CD8-positive, alpha-beta memory T cell (primary cell): ENCODE data around the gene CRK. TPM values are rescaled to one million over a fixed set of nuclear protein-coding genes. Genes with fewer than 3 reads are reported as not detected.
A peak's percentile ranks its signal among the peaks of the same experiment; 100 is the strongest.

Experiments used
- CTCF ChIA-PET: fragments of 350-600 bp; sonication (Branson Sonifier 250); formaldehyde crosslinking; loops from one replicate; lab custom pipeline; 2021; ENCODE audit warnings: antibody characterized with exemption; lab: Charles Lee
- POLR2A ChIA-PET: fragments of 350-600 bp; sonication (Branson Sonifier 250); formaldehyde crosslinking; loops from one replicate; lab custom pipeline; 2021; ENCODE audit warnings: antibody characterized with exemption; lab: Charles Lee
- DNase-seq, 5 donors: peaks; one replicate each; pipeline versions ENCODE4 v3.0.0 to v3.0.0-alpha.2; 2020 to 2022; ENCODE audit warnings: mixed read lengths in 1 of 5
- H3K27ac ChIP-seq: one replicate; pipeline ENCODE4 v1.7.0; 2013; ENCODE audit warnings: low read depth, mild to moderate bottlenecking, low read length, moderate library complexity
- H3K27me3 ChIP-seq: 2 replicates; pipeline ENCODE4 v1.7.0; 2013; ENCODE audit warnings: low read length, mild to moderate bottlenecking; ENCODE audit not compliant: insufficient read depth, poor library complexity, severe bottlenecking
- H3K36me3 ChIP-seq: 2 replicates; pipeline ENCODE4 v1.7.0; 2013; ENCODE audit warnings: mild to moderate bottlenecking, low read length, moderate library complexity; ENCODE audit not compliant: insufficient read depth
- H3K4me1 ChIP-seq: 2 replicates; pipeline ENCODE4 v1.7.0; 2013; ENCODE audit warnings: mild to moderate bottlenecking, low read length, moderate library complexity; ENCODE audit not compliant: insufficient read depth
- H3K4me3 ChIP-seq: 2 replicates; pipeline ENCODE4 v1.7.0; 2013; ENCODE audit warnings: mild to moderate bottlenecking, low read length
- H3K9me3 ChIP-seq: 2 replicates; pipeline ENCODE4 v1.7.0; 2013; ENCODE audit warnings: mild to moderate bottlenecking, low read length
- H3K27ac Mint-ChIP-seq, 8 donors: one replicate each; pipeline ENCODE4 v1.8.0; 2020 to 2021; ENCODE audit warnings: mixed read lengths in 8 of 8, mild to moderate bottlenecking in 6 of 8, inconsistent platforms in 3 of 8, moderate library complexity in 3 of 8
- H3K27me3 Mint-ChIP-seq, 2 donors: one replicate each; pipeline ENCODE4 v1.8.0; 2020 to 2021; ENCODE audit warnings: mixed read lengths in 2 of 2, mild to moderate bottlenecking in 1 of 2, moderate library complexity in 1 of 2
- H3K36me3 Mint-ChIP-seq, 3 donors: one replicate each; pipeline ENCODE4 v1.8.0; 2020 to 2021; ENCODE audit warnings: mixed read lengths in 3 of 3, inconsistent platforms in 1 of 3, mild to moderate bottlenecking in 1 of 3
- H3K4me1 Mint-ChIP-seq, 3 donors: one replicate each; pipeline ENCODE4 v1.8.0; 2020 to 2021; ENCODE audit warnings: mixed read lengths in 3 of 3, inconsistent platforms in 1 of 3, mild to moderate bottlenecking in 1 of 3
- H3K4me3 Mint-ChIP-seq, 7 donors: one replicate each; pipeline ENCODE4 v1.8.0; 2020 to 2021; ENCODE audit warnings: mixed read lengths in 7 of 7, mild to moderate bottlenecking in 6 of 7, moderate library complexity in 4 of 7, inconsistent platforms in 2 of 7
- H3K9me3 Mint-ChIP-seq, 5 donors: one replicate each; pipeline ENCODE4 v1.8.0; 2020 to 2022; ENCODE audit warnings: mixed read lengths in 5 of 5, mild to moderate bottlenecking in 3 of 5, moderate library complexity in 2 of 5, inconsistent platforms in 1 of 5
- polyA plus RNA-seq: library from polyadenylated mRNA; unstranded; fragments of 300-500 nt; fragmentation: Illumina TruSeq; gene quantifications from one replicate; pipeline ENCODE4 v1.2.3, GENCODE V29; 2021
- total RNA-seq, 2 experiments: library from RNA; stranded (reverse); gene quantifications; one replicate each; pipeline ENCODE4 v1.2.3, GENCODE V29; 2021

CRK gene
- total and polyA plus RNA-seq, 3 experiments from 2014 or later = 24.6 to 28.8 (median 25.3) TPM

DNA sequence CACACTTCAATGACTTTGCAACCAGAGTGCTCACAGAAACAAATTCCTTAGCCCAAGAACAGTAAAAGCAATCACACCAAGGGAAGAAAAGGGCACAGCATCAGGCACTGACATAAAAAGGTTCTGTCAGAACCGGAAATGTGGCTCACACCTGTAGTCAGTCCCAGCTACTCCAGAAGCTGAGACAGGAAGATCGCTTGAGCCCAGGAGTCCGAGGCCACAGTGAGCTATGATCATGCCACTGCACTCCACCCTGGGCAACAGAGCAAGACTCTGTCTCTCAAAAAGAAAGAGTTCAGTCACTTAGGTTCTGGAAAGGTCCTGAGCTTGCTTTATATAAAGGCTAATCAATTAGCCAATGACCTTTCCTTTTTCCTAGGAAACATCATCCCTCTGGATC lies 78.7 kb downstream of the CRK start:
- ChIA-PET POLR2A (interaction anchor here (1.3 kb wide), 2 partner anchors 10 to 23 kb away, joined by 4 to 5 read pairs; partner anchors contain the start of gene YWHAE), CTCF (interaction anchor here (1.0 to 2.3 kb wide), 3 partner anchors 12 to 21 kb away, joined by 3 to 14 read pairs (median 3); no protein-coding TSS in a partner anchor)
- no peaks in the 10 kb centered on the region for H3K27me3 ChIP-seq
- Mint-ChIP-seq H3K4me1 (peaks cover 80 to 94% (median 92%) of the 10 kb centered on the region in 3 donors), H3K27ac (peak overlapping the region; percentile 39 to 91 (median 75)), H3K36me3 (peaks cover 0 to 32% (median 3%) of the 10 kb centered on the region in 3 donors), H3K4me3 (peak overlapping the region in 6 of 7 donors; percentile 13 to 71 (median 41)), H3K9me3 (no peaks in the 10 kb centered on the region), H3K27me3 (peaks cover 0 to 3% of the 10 kb centered on the region in 2 donors)
- H3K9me3 ChIP-seq = no peaks in the 10 kb centered on the region
- peak in 1 of 5 donors; percentile 23 for DNase-seq
- peaks cover 87% of the 10 kb centered on the region for H3K4me1 ChIP-seq
- H3K4me3 ChIP-seq = no peak overlapping the region
- no peak overlapping the region for H3K27ac ChIP-seq
- H3K36me3 ChIP-seq = no peaks in the 10 kb centered on the region

DNA sequence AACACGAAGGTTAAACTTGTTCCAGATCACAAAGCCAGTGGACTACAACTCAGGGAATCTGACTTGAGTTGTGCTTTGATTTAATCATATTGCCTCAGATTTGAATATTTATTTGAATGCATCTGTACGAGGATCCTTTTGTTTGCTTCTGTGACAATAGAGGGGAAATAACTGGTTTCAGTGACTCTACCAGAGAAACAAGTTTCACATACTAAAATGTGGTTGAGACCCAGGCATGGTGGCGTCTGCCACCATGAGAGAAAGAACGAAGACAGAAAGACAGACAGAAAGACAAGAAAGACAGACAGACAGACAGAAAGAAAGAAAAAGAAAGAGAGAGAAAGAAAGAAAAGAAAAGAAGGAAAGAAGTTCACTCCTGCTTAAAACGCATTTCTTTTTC lies 80.0 kb downstream of the CRK start:
- Mint-ChIP-seq H3K4me1 (peaks cover 78 to 95% (median 89%) of the 10 kb centered on the region in 3 donors), H3K36me3 (peaks cover 0 to 34% (median 3%) of the 10 kb centered on the region in 3 donors), H3K27ac (peak overlapping the region; percentile 30 to 95 (median 84)), H3K9me3 (no peaks in the 10 kb centered on the region), H3K27me3 (peaks cover 0 to 3% of the 10 kb centered on the region in 2 donors), H3K4me3 (peak overlapping the region in 6 of 7 donors; percentile 13 to 73 (median 68))
- Histone ChIP-seq H3K36me3 (no peaks in the 10 kb centered on the region), H3K9me3 (no peaks in the 10 kb centered on the region), H3K4me1 (peaks cover 85% of the 10 kb centered on the region), H3K27me3 (no peaks in the 10 kb centered on the region), H3K27ac (no peak overlapping the region), H3K4me3 (no peak overlapping the region)
- ChIA-PET POLR2A (interaction anchor here (0.6 to 1.3 kb wide), 4 partner anchors 9 to 178 kb away, joined by 3 to 9 read pairs (median 4); partner anchors contain the start of genes CRK and YWHAE), CTCF (interaction anchor here (2.3 kb wide), 1 partner anchor 11 kb away, joined by 14 read pairs; no protein-coding TSS in a partner anchor)
- no peak for DNase-seq

DNA sequence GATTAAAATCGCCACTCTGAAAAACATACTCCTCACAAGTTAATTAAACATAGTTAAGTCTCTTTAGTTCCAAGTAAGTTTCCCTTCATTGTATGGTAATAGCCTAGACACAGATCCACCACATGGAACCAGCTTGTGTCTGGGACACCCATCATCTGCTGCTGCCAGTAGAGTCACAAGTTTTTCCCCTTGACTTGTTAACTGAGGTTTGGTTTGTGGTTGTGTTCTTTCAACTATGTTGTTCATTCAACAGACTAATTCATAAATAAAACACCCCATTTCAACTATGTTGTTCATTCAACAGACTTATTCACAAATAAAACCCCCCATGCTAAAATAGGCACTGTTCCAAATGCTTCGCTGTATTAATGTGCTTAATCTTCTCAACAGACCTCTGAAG lies 80.4 kb downstream of the CRK start:
- H3K27ac ChIP-seq = no peak overlapping the region
- H3K27me3 Mint-ChIP-seq = peaks cover 0 to 3% of the 10 kb centered on the region in 2 donors
- H3K4me1 ChIP-seq = peaks cover 85% of the 10 kb centered on the region
- peak in 2 of 5 donors; percentile 28 to 47 for DNase-seq
- H3K36me3 ChIP-seq = no peaks in the 10 kb centered on the region
- H3K27ac Mint-ChIP-seq = peak overlapping the region; percentile 12 to 95 (median 84)
- POLR2A ChIA-PET = interaction anchor here (0.6 to 1.0 kb wide), 3 partner anchors 21 to 178 kb away, joined by 3 to 9 read pairs (median 3); partner anchors contain the start of gene CRK
- H3K4me1 Mint-ChIP-seq = peaks cover 76 to 94% (median 88%) of the 10 kb centered on the region in 3 donors
- H3K27me3 ChIP-seq = no peaks in the 10 kb centered on the region
- H3K4me3 ChIP-seq = peak overlapping the region; percentile 5
- H3K4me3 Mint-ChIP-seq = peak overlapping the region in 6 of 7 donors; percentile 1 to 73 (median 70)
- peaks cover 0 to 37% (median 3%) of the 10 kb centered on the region in 3 donors for H3K36me3 Mint-ChIP-seq
- CTCF ChIA-PET = no interaction called here
- no peaks in the 10 kb centered on the region for H3K9me3 ChIP-seq
- no peaks in the 10 kb centered on the region for H3K9me3 Mint-ChIP-seq

DNA sequence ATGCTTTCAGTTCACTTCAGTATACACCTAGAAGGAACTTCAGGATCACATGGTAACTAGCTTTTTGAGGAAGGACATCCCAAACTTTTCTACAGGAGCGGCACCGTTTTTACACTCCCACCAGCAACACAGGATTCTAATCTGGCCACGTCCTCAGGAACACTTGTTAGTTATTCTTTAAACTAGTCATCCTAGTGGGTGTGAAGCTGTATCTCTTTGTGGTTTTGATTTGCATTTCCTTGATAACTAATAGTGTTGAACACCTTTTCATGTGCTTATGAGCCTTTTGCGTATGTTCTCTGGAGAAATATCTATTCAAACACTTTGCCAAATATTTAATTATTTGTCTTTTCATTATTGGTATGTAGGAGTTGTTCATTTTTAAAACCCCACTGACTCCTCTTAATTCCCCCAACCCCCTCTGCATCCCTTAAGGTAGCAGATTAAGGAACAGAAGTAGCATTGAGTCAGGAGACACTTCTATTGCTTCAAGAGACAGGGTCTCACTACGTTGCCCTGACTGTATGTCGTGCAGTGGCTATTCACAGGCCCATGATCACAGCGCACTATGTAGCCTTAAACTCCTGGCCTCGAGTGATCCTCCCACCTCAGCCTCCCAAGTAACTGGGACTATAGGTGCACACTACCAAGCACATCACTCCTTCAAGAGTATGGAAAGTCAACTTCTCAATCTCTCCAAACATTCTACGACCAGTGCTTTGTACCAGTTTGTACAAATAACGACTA lies 81.4 kb downstream of the CRK start:
- ChIA-PET POLR2A (interaction anchor here (0.8 kb wide), 1 partner anchor 9 kb away, joined by 3 read pairs; no protein-coding TSS in a partner anchor), CTCF (no interaction called here)
- H3K9me3 Mint-ChIP-seq = no peaks in the 10 kb centered on the region
- no peaks in the 10 kb centered on the region for H3K9me3 ChIP-seq
- H3K27me3 Mint-ChIP-seq = peaks cover 0 to 3% of the 10 kb centered on the region in 2 donors
- H3K4me3 ChIP-seq = peak overlapping the region; percentile 5
- H3K4me3 Mint-ChIP-seq = peak overlapping the region; percentile 9 to 83 (median 72)
- no peaks in the 10 kb centered on the region for H3K27me3 ChIP-seq
- peaks cover 0 to 36% (median 3%) of the 10 kb centered on the region in 3 donors for H3K36me3 Mint-ChIP-seq
- H3K27ac Mint-ChIP-seq = peak overlapping the region; percentile 55 to 95 (median 82)
- H3K27ac ChIP-seq = no peak overlapping the region
- peaks cover 78% of the 10 kb centered on the region for H3K4me1 ChIP-seq
- H3K4me1 Mint-ChIP-seq = peaks cover 69 to 87% (median 81%) of the 10 kb centered on the region in 3 donors
- peak in 2 of 5 donors; percentile 16 to 30 for DNase-seq
- H3K36me3 ChIP-seq = no peaks in the 10 kb centered on the region

DNA sequence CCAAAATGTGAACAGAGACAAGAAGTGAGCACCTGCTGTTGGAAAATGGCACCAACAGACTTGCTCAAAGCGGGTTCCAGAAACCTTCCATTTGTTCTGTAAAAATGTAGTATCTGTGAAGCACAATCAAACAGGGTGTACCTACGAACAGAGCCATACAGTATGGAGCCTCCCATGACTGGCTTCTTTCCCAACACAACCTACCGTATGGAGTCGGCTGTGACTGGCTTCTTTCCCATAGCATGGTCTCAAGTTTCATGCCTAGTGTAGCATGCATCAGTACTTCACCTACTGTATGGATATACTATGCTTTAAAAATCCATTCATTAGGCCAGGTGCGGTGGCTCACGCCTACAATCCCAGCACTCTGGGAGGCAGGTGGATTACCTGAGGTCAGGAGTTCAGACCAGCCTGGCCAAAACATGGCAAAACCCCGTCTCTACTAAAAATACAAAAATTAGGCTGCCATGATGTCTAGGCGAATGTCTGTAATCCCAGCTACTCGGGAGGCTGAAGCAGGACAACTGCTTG lies 82.3 kb downstream of the CRK start:
- no peak for DNase-seq
- ChIA-PET POLR2A (no interaction called here), CTCF (no interaction called here)
- Mint-ChIP-seq H3K36me3 (peaks cover 0 to 39% (median 3%) of the 10 kb centered on the region in 3 donors), H3K4me3 (peak overlapping the region in 5 of 7 donors; percentile 12 to 76 (median 69)), H3K4me1 (peaks cover 65 to 85% (median 80%) of the 10 kb centered on the region in 3 donors), H3K27me3 (peaks cover 0 to 1% of the 10 kb centered on the region in 2 donors), H3K27ac (peak overlapping the region in 2 of 8 donors; percentile 73 to 81), H3K9me3 (no peaks in the 10 kb centered on the region)
- H3K4me1 ChIP-seq = peaks cover 77% of the 10 kb centered on the region
- H3K27ac ChIP-seq = no peak overlapping the region
- H3K27me3 ChIP-seq = no peaks in the 10 kb centered on the region
- H3K9me3 ChIP-seq = no peaks in the 10 kb centered on the region
- H3K4me3 ChIP-seq = no peak overlapping the region
- no peaks in the 10 kb centered on the region for H3K36me3 ChIP-seq

DNA sequence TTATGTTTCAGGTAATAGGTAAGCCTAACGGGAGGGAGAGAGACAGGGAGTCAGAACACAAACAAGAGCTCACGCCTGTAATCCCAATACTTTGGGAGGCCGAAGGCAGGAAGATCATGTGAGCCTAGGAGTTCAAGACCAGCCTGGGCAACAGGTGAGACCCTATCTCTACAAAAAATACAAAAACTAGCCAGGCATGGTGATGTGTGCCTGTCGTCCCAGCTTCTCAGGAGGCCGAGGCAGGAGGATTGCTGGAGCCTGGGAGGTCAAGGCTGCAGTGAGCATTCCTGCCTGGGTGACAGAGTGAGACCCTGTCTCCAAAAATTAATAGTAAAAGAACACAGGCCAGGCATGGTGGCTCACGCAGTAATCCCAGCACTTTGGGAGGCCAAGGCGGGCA lies 83.4 kb downstream of the CRK start:
- no peaks in the 10 kb centered on the region for H3K27me3 ChIP-seq

DNA sequence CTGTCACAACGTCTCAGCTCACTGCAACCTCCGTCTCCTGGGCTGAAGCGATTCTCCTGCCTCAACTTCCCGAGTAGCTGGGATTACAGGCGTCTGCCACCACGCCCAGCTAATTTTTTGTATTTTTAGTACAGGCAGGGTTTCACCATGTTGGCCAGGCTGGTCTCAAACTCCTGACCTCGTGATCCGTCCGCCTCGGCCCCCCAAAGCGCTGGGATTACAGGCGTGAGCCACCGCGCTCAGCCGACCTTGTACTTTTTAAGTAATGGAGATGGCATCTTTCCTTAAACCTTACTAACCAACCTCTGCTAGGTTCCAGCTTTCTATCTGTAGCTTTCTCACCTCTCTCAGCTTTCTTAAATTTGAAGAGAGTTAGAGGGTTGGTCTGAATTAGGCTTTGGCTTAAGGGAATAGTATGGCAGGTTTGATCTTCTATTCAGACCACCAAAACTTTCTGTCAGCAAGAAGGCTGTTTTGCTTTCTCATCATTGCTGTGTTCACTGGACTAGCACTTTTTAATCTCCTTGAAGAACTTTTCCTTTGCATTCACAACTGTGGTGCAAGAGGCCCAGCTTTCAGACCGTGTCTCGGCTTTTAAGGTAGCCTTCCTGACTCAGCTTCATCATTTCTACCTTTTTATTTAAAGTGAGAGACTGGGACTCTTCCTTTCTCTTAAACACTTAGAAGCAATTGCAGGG lies 84.0 kb downstream of the CRK start:
- H3K4me1 ChIP-seq = peaks cover 68% of the 10 kb centered on the region
- Mint-ChIP-seq H3K4me1 (peaks cover 60 to 81% (median 79%) of the 10 kb centered on the region in 3 donors), H3K9me3 (no peaks in the 10 kb centered on the region)

More for the DNA sequence above, 83.4 kb downstream of the CRK start:
- Mint-ChIP-seq H3K4me1 (peaks cover 60 to 81% (median 79%) of the 10 kb centered on the region in 3 donors), H3K27me3 (peaks cover 0 to 1% of the 10 kb centered on the region in 2 donors), H3K36me3 (peaks cover 0 to 33% (median 3%) of the 10 kb centered on the region in 3 donors), H3K4me3 (no peak overlapping the region), H3K27ac (peak overlapping the region in 1 of 8 donors; percentile 29), H3K9me3 (no peaks in the 10 kb centered on the region)
- H3K4me3 ChIP-seq = no peak overlapping the region
- no peaks in the 10 kb centered on the region for H3K36me3 ChIP-seq
- DNase-seq = no peak
- ChIA-PET CTCF (interaction anchor here (1.2 kb wide), 1 partner anchor 19 kb away, joined by 4 read pairs; no protein-coding TSS in a partner anchor), POLR2A (interaction anchor here (1.0 kb wide), 1 partner anchor 27 kb away, joined by 3 read pairs; the partner anchor contains the start of gene YWHAE)
- H3K27ac ChIP-seq = no peak overlapping the region
- H3K9me3 ChIP-seq = no peaks in the 10 kb centered on the region
- peaks cover 68% of the 10 kb centered on the region for H3K4me1 ChIP-seq

More for the DNA sequence above, 84.0 kb downstream of the CRK start:
- Mint-ChIP-seq H3K27me3 (peaks cover 0 to 1% of the 10 kb centered on the region in 2 donors), H3K27ac (peak overlapping the region in 2 of 8 donors; percentile 29 to 64), H3K4me3 (no peak overlapping the region), H3K36me3 (peaks cover 0 to 36% (median 3%) of the 10 kb centered on the region in 3 donors)
- H3K27me3 ChIP-seq = no peaks in the 10 kb centered on the region
- H3K4me3 ChIP-seq = no peak overlapping the region
- DNase-seq = no peak
- CTCF ChIA-PET = interaction anchor here (0.7 to 1.5 kb wide), 4 partner anchors 19 to 258 kb away, joined by 3 to 5 read pairs (median 4); partner anchors contain the start of gene INPP5K
- no peak overlapping the region for H3K27ac ChIP-seq
- POLR2A ChIA-PET = interaction anchor here (1.0 kb wide), 1 partner anchor 28 kb away, joined by 3 read pairs; the partner anchor contains the start of gene YWHAE
- no peaks in the 10 kb centered on the region for H3K9me3 ChIP-seq
- no peaks in the 10 kb centered on the region for H3K36me3 ChIP-seq
